Vagina (tissue), 2 donors: Measurements from ENCODE around the gene TADA2A.

Experiments used
- CTCF ChIP-seq, 3 experiments: fragments of 450-650 bp in 2 of 3; fragments of 200-600 bp in 1 of 3; sonication (generic) in 1 of 3; IDR thresholded peaks; one replicate each; pipeline ENCODE4 v1.5.1; 2017 to 2019; ENCODE audit warnings: antibody characterized with exemption in 3 of 3, mild to moderate bottlenecking in 2 of 3, moderate library complexity in 2 of 3
- POLR2AphosphoS5 ChIP-seq, 2 donors: sonication (generic); formaldehyde crosslinking; IDR thresholded peaks; one replicate each; pipeline ENCODE4 v1.9.0; 2017; ENCODE audit warnings: antibody characterized with exemption in 2 of 2, mild to moderate bottlenecking in 2 of 2, low read depth in 1 of 2; ENCODE audit not compliant: insufficient read depth in 1 of 2

- TF ChIP-seq CTCF (IDR thresholded peaks at IDR 0.05) (no peak), POLR2AphosphoS5 (IDR thresholded peaks at IDR 0.05; ENCODE audit: insufficient read depth in 1 of 2, low read depth in 1 of 2) (no peak)
Observed at GRCh38 chr17:37425268-37425667, 18.6 kb downstream of the TADA2A start.
